Osteoblast (primary cell): ENCODE results near the gene RGS4. TPM values are rescaled to one million over a fixed set of nuclear protein-coding genes. Genes with fewer than 3 reads are reported as not detected.
A peak's percentile ranks its signal among the peaks of the same experiment; 100 is the strongest.
"Not testable (repeated sequence)": the region's sequence is repeated elsewhere in the genome, so short reads cannot be mapped to it uniquely, and the experiment has no call there.

ENCODE experiments used
- DNase-seq: peaks from one replicate; pipeline ENCODE4 v3.0.0; 2011; ENCODE audit warnings: low spot score, mixed read lengths; ENCODE audit not compliant: insufficient read length; ENCODE audit errors: missing footprints
- H2AFZ ChIP-seq: 2 replicates; pipeline ENCODE4 v1.6.0; 2011; ENCODE audit warnings: mild to moderate bottlenecking, low read length
- H3K27ac ChIP-seq: 2 replicates; pipeline ENCODE4 v1.5.1; 2011; ENCODE audit warnings: mild to moderate bottlenecking, low read depth, low read length, moderate library complexity
- H3K27me3 ChIP-seq: 2 replicates; pipeline ENCODE4 v1.6.0; 2012; ENCODE audit warnings: mild to moderate bottlenecking, control low read depth, inconsistent platforms, low read length, moderate library complexity; ENCODE audit not compliant: insufficient read depth
- H3K36me3 ChIP-seq: 2 replicates; pipeline ENCODE4 v1.5.1; 2011; ENCODE audit warnings: mild to moderate bottlenecking, low read length, control low read depth, moderate library complexity; ENCODE audit not compliant: insufficient read depth
- H3K4me1 ChIP-seq: 2 replicates; pipeline ENCODE4 v1.5.1; 2011; ENCODE audit warnings: mild to moderate bottlenecking, low read length, control low read depth, moderate library complexity; ENCODE audit not compliant: insufficient read depth
- H3K4me2 ChIP-seq: 2 replicates; pipeline ENCODE4 v1.6.0; 2011; ENCODE audit warnings: mild to moderate bottlenecking, low read length; ENCODE audit not compliant: insufficient read depth
- H3K4me3 ChIP-seq: fragments of 200-600 bp; sonication (generic); 3 replicates; pipeline ENCODE4 v1.5.1; 2012; ENCODE audit warnings: mild to moderate bottlenecking, low read length, inconsistent platforms; ENCODE audit not compliant: insufficient read depth
- H3K79me2 ChIP-seq: 2 replicates; pipeline ENCODE4 v1.6.0; 2012; ENCODE audit warnings: mild to moderate bottlenecking, low read length, control low read depth, inconsistent platforms; ENCODE audit not compliant: insufficient read depth
- H3K9me3 ChIP-seq: 2 replicates; pipeline ENCODE4 v1.5.1; 2011; ENCODE audit warnings: low read depth, low read length, control low read depth
- H4K20me1 ChIP-seq: 2 replicates; pipeline ENCODE4 v1.6.0; 2012; ENCODE audit warnings: mild to moderate bottlenecking, low read length, control low read depth; ENCODE audit not compliant: insufficient read depth
- CTCF ChIP-seq: IDR thresholded peaks from 2 replicates; pipeline ENCODE4 v1.5.1; 2011; ENCODE audit warnings: mild to moderate bottlenecking, low read depth, low read length, moderate library complexity; ENCODE audit errors: extremely low read depth
- total RNA-seq: library from RNA; depleted of rRNA; stranded (reverse); fragments of >200 nt; gene quantifications from 2 replicates; pipeline ENCODE4 v1.2.3, GENCODE V29; 2012

Gene RGS4
- total RNA-seq, 1 donor: 142 TPM

- H3K4me2 ChIP-seq: no peak overlapping the region
These were observed 14.5 kb downstream of the RGS4 start for GRCh38 chr1:163083690-163084089.

DNA sequence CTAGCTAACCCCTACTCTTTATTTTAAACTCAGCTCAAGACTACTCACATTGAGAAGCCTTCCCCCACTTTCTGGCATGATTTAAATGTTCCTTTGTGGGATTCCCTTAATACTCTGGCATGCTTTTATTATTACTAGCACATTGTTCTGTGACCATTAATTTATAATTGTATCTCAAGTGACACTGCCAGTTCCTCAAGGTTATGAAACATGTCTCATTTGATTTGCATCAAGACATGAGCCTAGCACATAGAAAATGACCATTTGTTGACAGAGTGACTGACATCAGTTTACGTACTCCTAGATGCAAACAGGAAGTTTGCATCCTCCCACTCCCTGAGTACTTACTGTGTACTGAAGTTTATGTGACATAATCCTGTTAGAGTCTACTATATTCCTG is 15.2 kb downstream of the RGS4 start:
- Histone ChIP-seq H3K4me2 (no peak overlapping the region), H3K4me3 (no peak overlapping the region), H3K27me3 (no peaks in the 10 kb centered on the region), H4K20me1 (no peaks in the 10 kb centered on the region), H3K79me2 (no peaks in the 10 kb centered on the region), H3K4me1 (peaks cover 31% of the 10 kb centered on the region), H3K9me3 (no peaks in the 10 kb centered on the region), H2AFZ (no peak overlapping the region), H3K36me3 (no peaks in the 10 kb centered on the region), H3K27ac (peak overlapping the region; percentile 50)
- no peak for DNase-seq
- TF ChIP-seq CTCF: no peak

More at GRCh38 chr1:163083690-163084089, 14.5 kb downstream of the RGS4 start:
- no peaks in the 10 kb centered on the region for H3K79me2 ChIP-seq
- H3K27me3 ChIP-seq: no peaks in the 10 kb centered on the region
- H2AFZ ChIP-seq: no peak overlapping the region
- no peak overlapping the region for H3K4me3 ChIP-seq
- no peaks in the 10 kb centered on the region for H4K20me1 ChIP-seq
- peak overlapping the region; percentile 50 for H3K27ac ChIP-seq
- no peak for TF ChIP-seq CTCF
- H3K4me1 ChIP-seq: peaks cover 31% of the 10 kb centered on the region
- no peak for DNase-seq
- no peaks in the 10 kb centered on the region for H3K9me3 ChIP-seq
- no peaks in the 10 kb centered on the region for H3K36me3 ChIP-seq

- Histone ChIP-seq H2AFZ (peak overlapping the region; percentile 6), H3K4me1 (peaks cover 32% of the 10 kb centered on the region), H3K27me3 (no peaks in the 10 kb centered on the region), H3K4me3 (no peak overlapping the region), H4K20me1 (no peaks in the 10 kb centered on the region), H3K9me3 (no peaks in the 10 kb centered on the region), H3K79me2 (no peaks in the 10 kb centered on the region), H3K4me2 (peak overlapping the region; percentile 15), H3K27ac (peak overlapping the region; percentile 80), H3K36me3 (no peaks in the 10 kb centered on the region)
- no peak for DNase-seq
- no peak for TF ChIP-seq CTCF
These were observed 16.1 kb downstream of the RGS4 start for GRCh38 chr1:163085041-163085903.

GRCh38 chr1:163085904-163086268 is 16.7 kb downstream of the RGS4 start:
- DNase-seq: no peak
- Histone ChIP-seq H3K27ac (peak overlapping the region; percentile 80), H3K4me2 (peak overlapping the region; percentile 4), H3K27me3 (no peaks in the 10 kb centered on the region), H3K4me3 (no peak overlapping the region), H4K20me1 (no peaks in the 10 kb centered on the region), H3K79me2 (no peaks in the 10 kb centered on the region), H3K4me1 (peaks cover 37% of the 10 kb centered on the region), H3K9me3 (no peaks in the 10 kb centered on the region), H3K36me3 (no peaks in the 10 kb centered on the region), H2AFZ (no peak overlapping the region)
- TF ChIP-seq CTCF: no peak

GRCh38 chr1:163089117-163089516 is 20.0 kb downstream of the RGS4 start:
- not testable (repeated sequence) for H3K79me2 ChIP-seq, H3K9me3 ChIP-seq, H3K27ac ChIP-seq, H4K20me1 ChIP-seq, H3K27me3 ChIP-seq, DNase-seq, H3K4me2 ChIP-seq, H3K36me3 ChIP-seq, H2AFZ ChIP-seq, H3K4me3 ChIP-seq
- H3K4me1 ChIP-seq: peaks cover 34% of the 10 kb centered on the region
